CD4-positive, CD25-positive, alpha-beta regulatory T cell (primary cell): ENCODE data around the gene ACY1. TPM values are rescaled to one million over a fixed set of nuclear protein-coding genes. Genes with fewer than 3 reads are reported as not detected.

ENCODE experiments used
- ATAC-seq, 2 donors: fragments of 150-1000 bp; cut with Tn5 transposase; one replicate each; pipeline ENCODE4 v1.10.0; 2021; ENCODE audit warnings: low read depth in 2 of 2, moderate number of reproducible peaks in 2 of 2, moderate library complexity in 1 of 2
- DNase-seq, 3 donors: peaks; one replicate each; pipeline versions ENCODE4 v3.0.0 to v3.0.0-alpha.2; 2012 to 2022; ENCODE audit warnings: mixed read lengths in 1 of 3
- H3K27ac ChIP-seq: one replicate; pipeline ENCODE4 v1.7.0; 2013; ENCODE audit warnings: mild to moderate bottlenecking, low read length; ENCODE audit not compliant: insufficient read depth, poor library complexity, severe bottlenecking
- H3K27me3 ChIP-seq: one replicate; pipeline ENCODE4 v1.7.0; 2013; ENCODE audit warnings: low read length; ENCODE audit not compliant: control insufficient read depth, insufficient read depth
- H3K36me3 ChIP-seq: one replicate; pipeline ENCODE4 v1.7.0; 2013; ENCODE audit warnings: mild to moderate bottlenecking, low read length, moderate library complexity; ENCODE audit not compliant: control insufficient read depth, insufficient read depth
- H3K4me1 ChIP-seq: 2 replicates; pipeline ENCODE4 v1.7.0; 2013; ENCODE audit warnings: mild to moderate bottlenecking, low read length; ENCODE audit not compliant: insufficient read depth, control insufficient read depth, poor library complexity, severe bottlenecking
- H3K4me3 ChIP-seq: one replicate; pipeline ENCODE4 v1.7.0; 2013; ENCODE audit warnings: low read depth, mild to moderate bottlenecking, low read length, moderate library complexity
- H3K9me3 ChIP-seq, 2 experiments: 1 replicate in 1 of 2; 2 replicates in 1 of 2; pipeline ENCODE4 v1.7.0; 2013; ENCODE audit warnings: low read length in 2 of 2, mild to moderate bottlenecking in 1 of 2, moderate library complexity in 1 of 2; ENCODE audit not compliant: control insufficient read depth in 2 of 2
- H3K27ac Mint-ChIP-seq, 3 donors: one replicate each; pipeline ENCODE4 v1.8.0; 2020 to 2022; ENCODE audit warnings: mild to moderate bottlenecking in 3 of 3, mixed read lengths in 3 of 3, moderate library complexity in 2 of 3
- H3K27me3 Mint-ChIP-seq: one replicate; pipeline ENCODE4 v1.8.0; 2022; ENCODE audit warnings: mild to moderate bottlenecking, mixed read lengths
- H3K36me3 Mint-ChIP-seq: one replicate; pipeline ENCODE4 v1.8.0; 2020; ENCODE audit warnings: mixed read lengths
- H3K4me1 Mint-ChIP-seq, 4 donors: one replicate each; pipeline ENCODE4 v1.8.0; 2020 to 2022; ENCODE audit warnings: mixed read lengths in 4 of 4, mild to moderate bottlenecking in 1 of 4
- H3K4me3 Mint-ChIP-seq, 4 donors: one replicate each; pipeline ENCODE4 v1.8.0; 2020 to 2022; ENCODE audit warnings: mild to moderate bottlenecking in 4 of 4, mixed read lengths in 4 of 4, moderate library complexity in 3 of 4
- H3K9me3 Mint-ChIP-seq, 7 donors: one replicate each; pipeline ENCODE4 v1.8.0; 2020 to 2022; ENCODE audit warnings: mixed read lengths in 7 of 7, mild to moderate bottlenecking in 3 of 7, moderate library complexity in 2 of 7
- polyA plus RNA-seq, 4 donors: library from polyadenylated mRNA; unstranded; fragments of 300-500 nt; fragmentation: Illumina TruSeq; gene quantifications; one replicate each; pipeline ENCODE4 v1.2.3, GENCODE V29; 2021
- total RNA-seq: library from RNA; stranded (reverse); gene quantifications from one replicate; pipeline ENCODE4 v1.2.3, GENCODE V29; 2022

ACY1 gene
- total and polyA plus RNA-seq, 5 donors from 2014 or later, result 6.4 to 14.7 (median 10.9) TPM

DNA sequence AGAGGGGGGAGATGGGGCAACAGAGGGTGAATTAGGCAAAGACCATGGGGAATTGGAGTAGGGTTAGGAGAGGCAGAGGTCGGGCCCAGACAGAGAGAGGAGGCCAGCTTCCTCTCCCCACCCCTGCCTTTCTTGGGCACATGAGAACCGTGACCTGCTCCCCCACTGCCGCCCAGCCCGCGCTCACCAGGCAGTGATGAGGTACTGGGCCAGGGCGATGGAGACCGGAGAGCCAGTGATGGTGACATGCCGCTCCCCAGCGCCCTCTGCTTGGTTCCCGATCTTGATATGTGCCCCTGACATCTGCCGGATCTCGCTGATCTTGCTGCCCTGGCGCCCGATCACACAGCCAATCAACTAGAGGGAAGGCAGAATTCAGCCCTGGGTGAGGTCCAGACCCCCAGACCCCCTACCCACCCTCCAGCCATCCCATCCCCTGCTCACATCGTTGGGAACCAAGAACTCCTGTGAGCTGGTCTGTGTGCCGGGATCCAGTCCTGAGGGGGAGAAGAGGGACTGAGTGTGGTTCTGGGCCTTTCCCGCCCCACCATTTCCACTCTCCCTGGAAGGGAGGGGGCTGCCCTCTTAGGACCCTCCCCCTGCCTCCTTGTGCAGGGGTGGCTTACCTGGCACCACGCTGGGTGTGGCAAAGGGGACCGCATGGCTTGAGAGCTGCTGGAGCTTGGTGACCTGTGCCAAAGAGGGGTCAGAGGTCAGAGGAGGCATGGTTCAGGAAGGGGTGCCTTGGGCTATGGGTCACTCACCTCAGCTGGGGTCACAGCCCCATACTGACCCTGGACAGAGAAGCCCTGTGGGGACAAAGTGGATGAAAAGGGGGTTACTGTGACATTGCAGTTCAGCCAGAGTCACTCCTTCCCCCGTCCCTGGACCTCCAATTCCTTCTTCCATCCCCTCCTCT lies 24.5 kb upstream of the ACY1 start:
- ATAC-seq, result no peak
- H3K4me3 ChIP-seq, result no peak overlapping the region
- Mint-ChIP-seq H3K4me3 (peak overlapping the region in 2 of 4 donors; percentile 20 to 73), H3K4me1 (peaks cover 0 to 8% (median 1%) of the 10 kb centered on the region in 4 donors), H3K27me3 (peaks cover 13% of the 10 kb centered on the region), H3K27ac (no peak overlapping the region), H3K9me3 (peaks cover 0 to 1% (median 0%) of the 10 kb centered on the region in 7 donors), H3K36me3 (peaks cover 4% of the 10 kb centered on the region)
- H3K27ac ChIP-seq, result no peak overlapping the region
- peaks cover 11% of the 10 kb centered on the region for H3K4me1 ChIP-seq
- peaks cover 6% of the 10 kb centered on the region for H3K27me3 ChIP-seq
- no peak for DNase-seq
- no peaks in the 10 kb centered on the region for H3K36me3 ChIP-seq
- H3K9me3 ChIP-seq, result no peaks in the 10 kb centered on the region

DNA sequence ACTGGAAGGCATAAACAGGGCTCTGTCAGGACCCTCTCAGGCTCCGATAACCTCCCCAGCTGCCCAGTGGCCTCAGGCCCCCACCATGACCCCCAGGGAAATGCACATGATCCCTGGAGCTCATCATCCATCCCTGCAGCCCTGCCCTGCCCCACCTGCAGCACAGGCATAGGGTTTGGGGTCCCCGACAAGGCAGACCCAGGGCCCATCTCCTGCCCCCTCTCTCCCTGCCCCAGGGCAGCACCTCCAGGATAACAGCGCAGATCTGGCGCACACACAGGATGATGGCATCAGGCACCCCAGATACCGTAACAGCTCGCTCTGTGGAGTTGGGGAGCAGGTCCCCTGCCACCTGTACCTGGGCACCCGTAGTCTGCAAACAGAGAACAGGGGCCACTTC lies 23.7 kb upstream of the ACY1 start:
- Mint-ChIP-seq H3K27ac (no peak overlapping the region), H3K9me3 (no peaks in the 10 kb centered on the region), H3K36me3 (peaks cover 4% of the 10 kb centered on the region), H3K4me3 (no peak overlapping the region), H3K4me1 (peaks cover 0 to 6% (median 1%) of the 10 kb centered on the region in 4 donors), H3K27me3 (peaks cover 11% of the 10 kb centered on the region)
- H3K36me3 ChIP-seq, result no peaks in the 10 kb centered on the region
- ATAC-seq (no peak), DNase-seq (no peak)
- no peak overlapping the region for H3K4me3 ChIP-seq
- H3K9me3 ChIP-seq, result no peaks in the 10 kb centered on the region
- H3K4me1 ChIP-seq, result peaks cover 11% of the 10 kb centered on the region
- peaks cover 2% of the 10 kb centered on the region for H3K27me3 ChIP-seq
- H3K27ac ChIP-seq, result no peak overlapping the region

DNA sequence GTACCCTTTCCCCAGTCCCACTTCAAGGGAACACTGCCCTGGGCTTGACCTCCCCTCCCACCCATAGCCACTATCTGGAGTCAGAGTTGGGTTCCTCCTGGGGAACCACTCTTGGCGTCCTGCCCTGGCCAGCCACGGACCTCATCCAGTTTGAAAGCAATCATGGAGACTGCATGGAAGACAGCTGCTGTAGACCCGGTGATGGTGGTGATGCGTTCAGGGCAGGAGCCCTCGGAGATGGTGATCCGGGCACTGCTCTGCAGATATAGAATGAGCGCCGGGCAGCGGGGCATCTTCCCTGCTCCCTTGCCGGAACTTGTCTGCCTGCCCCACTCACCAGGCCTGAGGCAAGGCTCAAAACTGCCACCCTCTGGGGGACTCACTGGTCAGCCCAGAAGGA lies 22.9 kb upstream of the ACY1 start:
- no peak for DNase-seq
- Mint-ChIP-seq H3K27ac (no peak overlapping the region), H3K9me3 (no peaks in the 10 kb centered on the region), H3K4me3 (no peak overlapping the region), H3K36me3 (peaks cover 4% of the 10 kb centered on the region), H3K27me3 (peaks cover 11% of the 10 kb centered on the region), H3K4me1 (peaks cover 0 to 12% (median 5%) of the 10 kb centered on the region in 4 donors)
- no peaks in the 10 kb centered on the region for H3K27me3 ChIP-seq
- peaks cover 11% of the 10 kb centered on the region for H3K4me1 ChIP-seq
- no peaks in the 10 kb centered on the region for H3K9me3 ChIP-seq
- no peak overlapping the region for H3K4me3 ChIP-seq
- no peak overlapping the region for H3K27ac ChIP-seq
- no peaks in the 10 kb centered on the region for H3K36me3 ChIP-seq
- ATAC-seq, result no peak

DNA sequence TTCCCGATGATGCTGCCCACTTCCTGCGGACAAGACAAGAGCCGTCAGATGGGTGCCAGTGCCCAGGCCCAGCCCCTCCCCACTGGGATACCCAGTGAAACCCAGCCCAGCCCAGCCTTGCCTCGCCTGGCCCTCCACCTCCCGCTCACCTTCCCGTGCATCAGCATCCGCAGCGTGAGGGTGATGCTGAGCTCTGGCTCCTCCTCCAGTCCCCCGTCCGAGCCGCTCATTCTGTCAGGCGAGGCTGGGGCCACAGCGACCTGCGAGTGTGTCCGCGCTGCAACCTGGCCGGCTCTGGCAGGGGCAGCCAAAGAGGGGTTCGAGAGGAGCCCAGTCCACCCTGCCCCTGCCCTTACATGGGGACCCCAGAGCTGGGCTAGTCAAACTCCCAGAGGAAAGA lies 22.3 kb upstream of the ACY1 start:
- Mint-ChIP-seq H3K27me3 (peaks cover 11% of the 10 kb centered on the region), H3K4me1 (peaks cover 0 to 18% (median 8%) of the 10 kb centered on the region in 4 donors)
- H3K27ac ChIP-seq, result no peak overlapping the region

DNA sequence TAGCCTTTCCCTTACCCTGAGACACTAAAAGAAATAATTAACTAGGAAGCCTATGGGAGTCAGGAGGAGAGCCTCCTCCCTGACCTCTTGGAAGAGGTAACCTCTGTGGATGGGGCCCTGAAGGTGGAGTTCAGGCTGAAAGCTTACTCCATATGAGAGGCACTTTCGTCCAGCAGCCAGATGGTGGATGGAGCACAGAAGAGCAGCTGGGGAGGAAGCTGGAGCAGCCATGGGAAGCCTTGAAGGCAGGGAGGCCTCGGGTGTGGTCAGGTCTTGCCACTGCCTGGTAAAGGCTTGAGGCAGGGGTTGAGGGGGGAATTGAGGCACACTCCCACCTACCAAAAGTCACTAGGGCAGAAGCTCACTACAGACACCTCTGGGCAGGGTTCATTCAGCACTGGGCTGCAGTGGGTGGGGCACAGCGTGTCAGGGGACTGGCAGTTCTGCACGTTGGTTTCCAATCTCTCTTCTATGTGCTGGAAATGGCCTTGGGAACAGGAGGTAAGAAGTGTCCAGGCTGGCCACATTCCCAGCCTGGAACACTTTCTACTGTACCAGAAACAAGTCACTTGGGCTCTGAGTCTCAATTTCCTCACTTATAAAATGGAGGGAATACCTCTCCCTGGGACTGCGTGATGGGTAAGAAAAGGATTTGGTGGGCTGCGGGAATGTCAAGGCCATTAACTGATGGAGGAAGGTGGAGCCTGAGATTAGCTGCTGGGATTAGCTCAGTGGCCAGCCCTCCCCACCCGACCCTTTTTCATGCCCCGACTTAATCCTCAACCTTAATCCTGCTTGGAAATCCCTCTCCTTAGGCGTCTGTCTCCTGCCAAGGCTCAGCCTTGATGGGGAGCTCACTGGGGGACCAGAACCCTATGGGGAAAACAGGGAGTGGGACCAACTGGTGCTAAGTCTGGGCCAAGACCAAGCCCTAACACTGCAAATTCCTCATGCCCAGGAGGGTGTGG lies 21.4 kb upstream of the ACY1 start:
- Histone ChIP-seq H3K4me3 (no peak overlapping the region), H3K9me3 (no peaks in the 10 kb centered on the region), H3K4me1 (peaks cover 12% of the 10 kb centered on the region), H3K36me3 (no peaks in the 10 kb centered on the region), H3K27me3 (no peaks in the 10 kb centered on the region), H3K27ac (no peak overlapping the region)
- H3K27ac Mint-ChIP-seq, result peak overlapping the region in 1 of 3 donors; percentile 42
- ATAC-seq (no peak), DNase-seq (no peak)
- H3K4me1 Mint-ChIP-seq, result peaks cover 0 to 20% (median 8%) of the 10 kb centered on the region in 4 donors
- peak overlapping the region in 1 of 4 donors; percentile 38 for H3K4me3 Mint-ChIP-seq
- peaks cover 8% of the 10 kb centered on the region for H3K27me3 Mint-ChIP-seq
- H3K9me3 Mint-ChIP-seq, result no peaks in the 10 kb centered on the region
- peaks cover 4% of the 10 kb centered on the region for H3K36me3 Mint-ChIP-seq

More for the DNA sequence above, 22.3 kb upstream of the ACY1 start:
- peak overlapping the region in 1 of 3 donors; percentile 51 for H3K27ac Mint-ChIP-seq
- Histone ChIP-seq H3K4me1 (peaks cover 12% of the 10 kb centered on the region), H3K27me3 (no peaks in the 10 kb centered on the region), H3K9me3 (no peaks in the 10 kb centered on the region), H3K36me3 (no peaks in the 10 kb centered on the region), H3K4me3 (no peak overlapping the region)
- H3K4me3 Mint-ChIP-seq, result peak overlapping the region in 1 of 4 donors; percentile 54
- DNase-seq (no peak), ATAC-seq (no peak)
- H3K36me3 Mint-ChIP-seq, result peaks cover 4% of the 10 kb centered on the region
- no peaks in the 10 kb centered on the region for H3K9me3 Mint-ChIP-seq

DNA sequence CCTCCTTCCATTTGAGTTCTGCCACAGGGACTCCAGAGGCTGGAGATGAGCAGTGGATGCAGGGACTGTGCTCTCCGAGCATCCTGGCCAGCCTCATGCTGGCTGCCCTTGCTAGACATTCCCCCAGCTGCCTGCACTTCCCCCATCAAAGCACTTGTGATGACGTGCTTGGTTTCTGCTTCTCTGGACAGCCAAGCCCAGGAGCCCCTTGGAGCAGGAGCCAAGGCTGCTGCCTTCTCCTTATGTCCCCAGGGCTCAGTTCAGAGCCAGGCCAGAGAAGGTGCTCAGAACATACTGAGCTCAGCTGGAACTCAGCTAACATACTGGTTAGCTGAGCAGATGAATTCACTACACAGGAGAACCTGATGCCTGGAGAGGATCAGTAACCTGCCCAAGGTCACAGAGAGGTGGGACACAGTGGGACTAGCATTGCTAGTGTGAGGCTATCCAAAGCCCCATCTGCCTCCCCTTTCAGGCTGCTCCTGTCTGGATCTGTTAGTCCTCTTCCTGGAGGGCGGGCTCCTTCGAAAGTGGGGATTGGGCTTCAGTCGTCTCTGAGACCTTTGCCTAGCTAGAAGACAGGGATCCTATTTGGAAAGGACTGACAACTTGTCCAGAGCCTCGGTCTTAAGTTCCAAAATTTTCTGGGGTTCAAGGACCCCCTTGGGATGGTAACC lies 20.3 kb upstream of the ACY1 start:
- peaks cover 18% of the 10 kb centered on the region for H3K4me1 ChIP-seq
- peaks cover 0 to 23% (median 8%) of the 10 kb centered on the region in 4 donors for H3K4me1 Mint-ChIP-seq
- no peak overlapping the region for H3K27ac Mint-ChIP-seq
- no peaks in the 10 kb centered on the region for H3K27me3 ChIP-seq
- DNase-seq, result no peak
- H3K9me3 Mint-ChIP-seq, result no peaks in the 10 kb centered on the region
- H3K36me3 Mint-ChIP-seq, result peaks cover 4% of the 10 kb centered on the region
- no peak overlapping the region for H3K4me3 ChIP-seq
- no peak overlapping the region for H3K4me3 Mint-ChIP-seq
- H3K9me3 ChIP-seq, result no peaks in the 10 kb centered on the region
- no peaks in the 10 kb centered on the region for H3K36me3 ChIP-seq
- no peak overlapping the region for H3K27ac ChIP-seq
- ATAC-seq, result no peak
- H3K27me3 Mint-ChIP-seq, result peaks cover 5% of the 10 kb centered on the region

DNA sequence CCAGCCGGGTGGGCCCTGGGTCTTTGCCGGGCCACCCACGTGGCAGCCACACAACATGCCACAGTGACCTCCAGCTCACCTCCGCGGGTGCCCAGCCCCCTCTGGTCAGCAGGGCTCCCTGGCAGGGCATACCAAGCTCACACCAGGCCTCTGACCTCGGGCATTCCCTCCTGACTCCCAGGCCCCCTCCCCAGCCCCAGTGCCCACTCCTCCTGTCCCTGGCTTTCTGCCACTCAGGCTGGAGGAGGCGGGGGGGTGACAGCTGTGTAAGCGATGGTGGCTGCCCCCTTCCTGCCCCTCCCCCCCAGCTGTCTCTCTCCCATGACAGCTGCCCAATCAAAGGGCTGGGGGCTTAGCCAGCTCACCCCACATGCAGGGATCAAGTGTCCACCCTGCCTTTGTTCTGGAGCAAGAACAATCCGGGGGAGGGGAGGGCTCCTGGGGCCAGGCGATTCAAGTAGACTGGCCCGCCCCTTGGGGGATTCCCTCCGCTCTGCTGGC lies 19.3 kb upstream of the ACY1 start:
- Mint-ChIP-seq H3K27me3 (no peaks in the 10 kb centered on the region), H3K27ac (no peak overlapping the region)
- ATAC-seq, result no peak

More for the DNA sequence above, 19.3 kb upstream of the ACY1 start:
- peak overlapping the region in 1 of 4 donors; percentile 32 for H3K4me3 Mint-ChIP-seq
- H3K9me3 Mint-ChIP-seq, result no peaks in the 10 kb centered on the region
- H3K9me3 ChIP-seq, result no peaks in the 10 kb centered on the region
- no peaks in the 10 kb centered on the region for H3K27me3 ChIP-seq
- H3K36me3 ChIP-seq, result no peaks in the 10 kb centered on the region
- DNase-seq, result no peak
- peaks cover 22% of the 10 kb centered on the region for H3K4me1 ChIP-seq
- H3K36me3 Mint-ChIP-seq, result no peaks in the 10 kb centered on the region
- H3K27ac ChIP-seq, result no peak overlapping the region
- peaks cover 0 to 33% (median 9%) of the 10 kb centered on the region in 4 donors for H3K4me1 Mint-ChIP-seq
- no peak overlapping the region for H3K4me3 ChIP-seq
